Neuronal stem cell (in vitro differentiated cells): Measurements from ENCODE around the gene COL1A1.

Experiments used
- DNase-seq: peaks from one replicate; pipeline ENCODE4 v3.0.0-alpha.2; 2013; ENCODE audit warnings: low spot score
- H2AFZ ChIP-seq: one replicate; pipeline ENCODE4 v1.6.1; 2013; ENCODE audit warnings: mild to moderate bottlenecking, low read length, inconsistent platforms
- H2AK5ac ChIP-seq: 2 replicates; pipeline ENCODE4 v1.6.1; 2013; ENCODE audit warnings: low read depth, mild to moderate bottlenecking, inconsistent platforms, low read length, moderate library complexity, mixed read lengths
- H2BK120ac ChIP-seq: 2 replicates; pipeline ENCODE4 v1.6.1; 2013; ENCODE audit warnings: low read depth, mild to moderate bottlenecking, inconsistent platforms, low read length, moderate library complexity, mixed read lengths
- H2BK12ac ChIP-seq: one replicate; pipeline ENCODE4 v1.6.1; 2013; ENCODE audit warnings: low read length, inconsistent platforms
- H2BK15ac ChIP-seq: 2 replicates; pipeline ENCODE4 v1.6.1; 2013; ENCODE audit warnings: mild to moderate bottlenecking, low read length, inconsistent platforms, mixed read lengths
- H2BK5ac ChIP-seq: one replicate; pipeline ENCODE4 v1.6.1; 2013; ENCODE audit warnings: inconsistent platforms, mild to moderate bottlenecking, low read length, moderate library complexity
- H3K14ac ChIP-seq: one replicate; pipeline ENCODE4 v1.6.1; 2013; ENCODE audit warnings: low read length, inconsistent platforms
- H3K18ac ChIP-seq: 2 replicates; pipeline ENCODE4 v1.6.1; 2013; ENCODE audit warnings: low read length, inconsistent platforms
- H3K23ac ChIP-seq: 2 replicates; pipeline ENCODE4 v1.6.1; 2013; ENCODE audit warnings: low read depth, mild to moderate bottlenecking, mixed read lengths, low read length, inconsistent platforms; ENCODE audit not compliant: poor library complexity
- H3K27ac ChIP-seq: replicated peaks from 3 replicates; pipeline ENCODE4 v1.5.1; 2013; ENCODE audit warnings: low read length, inconsistent platforms
- H3K27me3 ChIP-seq, 3 experiments: 2 replicates each; pipeline ENCODE4 v1.6.1; 2013; ENCODE audit warnings: low read length in 3 of 3, mild to moderate bottlenecking in 2 of 3, inconsistent platforms in 1 of 3, low read depth in 1 of 3, mixed read lengths in 1 of 3, moderate library complexity in 1 of 3; ENCODE audit not compliant: control insufficient read depth in 3 of 3, insufficient read depth in 3 of 3
- H3K36me3 ChIP-seq, 2 donors: replicated peaks in 1 of 2; 2 replicates each; pipeline ENCODE4 v1.6.1; 2013; ENCODE audit warnings: low read length in 2 of 2; ENCODE audit not compliant: control insufficient read depth in 2 of 2, insufficient read depth in 2 of 2
- H3K4ac ChIP-seq: 2 replicates; pipeline ENCODE4 v1.6.1; 2013; ENCODE audit warnings: inconsistent platforms, mild to moderate bottlenecking, low read length, moderate library complexity
- H3K4me1 ChIP-seq, 2 donors: 1 replicate in 1 of 2; 2 replicates in 1 of 2; pipeline ENCODE4 v1.6.1; 2013; ENCODE audit warnings: low read length in 2 of 2, low read depth in 1 of 2; ENCODE audit not compliant: control insufficient read depth in 2 of 2, insufficient read depth in 1 of 2
- H3K4me2 ChIP-seq: one replicate; pipeline ENCODE4 v1.6.1; 2013; ENCODE audit warnings: mild to moderate bottlenecking, low read length, inconsistent platforms; ENCODE audit not compliant: insufficient read depth, poor library complexity, severe bottlenecking
- H3K4me3 ChIP-seq, 2 donors: 2 replicates each; pipeline ENCODE4 v1.5.1; 2013; ENCODE audit warnings: low read length in 2 of 2, mild to moderate bottlenecking in 2 of 2, inconsistent platforms in 1 of 2, moderate library complexity in 1 of 2
- H3K79me1 ChIP-seq: one replicate; pipeline ENCODE4 v1.6.1; 2013; ENCODE audit warnings: low read depth, mild to moderate bottlenecking, inconsistent platforms, low read length, moderate library complexity
- H3K9ac ChIP-seq: one replicate; pipeline ENCODE4 v1.6.1; 2013; ENCODE audit warnings: mild to moderate bottlenecking, low read depth, low read length, inconsistent platforms; ENCODE audit not compliant: poor library complexity
- H3K9me3 ChIP-seq, 2 donors: replicated peaks in 1 of 2; 2 replicates each; pipeline versions ENCODE3 to v1.6.1; 2013; ENCODE audit warnings: low read length in 2 of 2, mild to moderate bottlenecking in 2 of 2, inconsistent platforms in 1 of 2, low read depth in 1 of 2, mixed read lengths in 1 of 2, moderate library complexity in 1 of 2; ENCODE audit not compliant: control insufficient read depth in 2 of 2, insufficient read depth in 1 of 2
- H4K8ac ChIP-seq: one replicate; pipeline ENCODE4 v1.6.1; 2013; ENCODE audit warnings: low read depth, mild to moderate bottlenecking, inconsistent platforms, low read length, moderate library complexity
- H4K91ac ChIP-seq: one replicate; pipeline ENCODE4 v1.6.1; 2013; ENCODE audit warnings: low read length, low read depth, mild to moderate bottlenecking, inconsistent platforms; ENCODE audit not compliant: poor library complexity
- WGBS, 2 donors: extraction: QIAGEN DNeasy Blood & Tissue Kit; methylation state at CpG; one replicate each; pipeline ENCODE4 v1.1.7; 2013; ENCODE audit warnings: missing lambda C conversion rate in 2 of 2, mixed read lengths in 1 of 2; ENCODE audit not compliant: insufficient read length in 2 of 2, insufficient replicate concordance in 1 of 2; ENCODE audit errors: extremely low coverage in 2 of 2; 5-methylcytosine and 5-hydroxymethylcytosine counted together

COL1A1 gene

DNA sequence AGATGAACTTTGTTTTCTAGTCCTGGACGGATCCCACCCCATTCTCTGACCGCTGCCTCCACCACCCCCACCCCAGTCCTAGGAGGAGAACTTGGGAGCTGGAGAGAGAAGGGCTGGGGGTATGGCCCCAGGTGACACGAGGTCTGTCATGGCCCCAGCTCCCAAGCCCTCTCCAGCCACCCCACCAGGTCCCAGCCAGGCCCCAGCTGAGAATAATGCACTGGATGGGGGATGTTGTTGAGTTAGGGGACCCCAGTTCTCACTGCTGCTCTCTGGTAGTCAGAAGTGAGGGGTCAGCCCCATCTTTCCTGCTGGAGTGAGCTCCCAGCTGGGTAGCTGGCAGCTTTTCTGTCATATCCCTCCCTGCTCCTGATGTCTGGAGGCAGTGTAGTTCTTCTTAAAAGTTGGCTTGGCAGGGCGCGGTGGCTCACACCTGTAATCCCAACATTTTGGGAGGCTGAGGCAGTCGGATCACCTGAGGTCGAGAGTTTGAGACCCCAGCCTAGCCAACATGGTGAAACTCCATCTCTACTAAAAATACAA is 4.6 kb upstream of the COL1A1 start:
- WGBS, 2 donors = no CpG with 5 or more reads among the region's 7 CpGs
- Histone ChIP-seq H3K4me1 (peaks cover 30 to 39% of the 10 kb centered on the region in 2 donors), H3K27ac (peak overlapping the region; percentile 19)

DNA sequence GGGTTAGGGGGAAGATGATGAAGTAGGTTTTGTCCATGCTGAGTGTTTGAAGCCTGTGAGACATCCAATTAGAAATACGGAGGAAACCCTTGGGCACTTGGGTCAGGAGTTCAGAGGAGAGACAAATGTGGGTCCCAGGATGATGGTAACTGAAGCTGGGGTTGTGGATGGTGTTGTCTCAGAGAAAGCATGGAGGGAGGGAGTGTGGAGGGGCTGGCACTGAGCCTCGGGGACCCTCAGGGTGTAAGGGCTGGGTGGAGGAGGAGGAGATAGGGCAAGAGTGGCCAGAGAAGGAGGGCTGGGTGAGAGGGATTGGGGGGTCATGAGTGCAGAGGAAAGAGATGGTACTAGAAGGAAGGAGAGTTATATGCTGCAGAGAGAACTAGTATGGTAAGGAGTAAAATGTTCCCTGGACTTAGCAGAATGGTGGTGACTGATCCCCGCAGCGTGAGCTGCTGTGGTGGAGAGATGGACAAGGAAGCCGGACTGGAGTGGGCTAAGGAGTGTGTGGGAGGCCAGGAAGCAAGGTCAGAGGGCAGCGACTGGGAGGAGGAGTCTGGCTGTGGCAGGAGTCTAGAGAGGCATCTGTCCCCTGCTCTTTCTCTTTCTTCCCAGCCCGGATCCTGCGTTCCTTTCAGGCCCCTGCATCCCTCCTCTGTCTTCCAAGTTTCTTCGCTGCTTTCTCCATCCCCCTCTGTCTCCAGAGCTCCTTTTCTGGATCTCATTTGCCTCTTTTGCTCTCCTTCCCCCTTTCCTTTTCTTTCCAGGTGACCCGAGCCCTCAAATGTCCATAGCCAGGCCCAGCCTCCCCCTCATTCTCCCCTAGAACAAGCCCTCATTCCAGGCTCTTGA is 3.9 kb upstream of the COL1A1 start:
- H2BK5ac ChIP-seq = peak overlapping the region; percentile 15
- peaks cover 5 to 34% (median 21%) of the 10 kb centered on the region in 3 experiments for H3K27me3 ChIP-seq
- no peak overlapping the region for H3K23ac ChIP-seq
- no peak overlapping the region for H3K4me3 ChIP-seq
- peak overlapping the region; percentile 67 for H2AK5ac ChIP-seq
- peak overlapping the region; percentile 87 for H2AFZ ChIP-seq
- H3K4me1 ChIP-seq = peaks cover 23 to 32% of the 10 kb centered on the region in 2 donors
- H4K91ac ChIP-seq = no peak overlapping the region
- H3K9ac ChIP-seq = no peak overlapping the region
- no peak overlapping the region for H2BK120ac ChIP-seq
- no peak overlapping the region for H3K4ac ChIP-seq
- H3K4me2 ChIP-seq = no peak overlapping the region
- DNase-seq = no peak
- no peaks in the 10 kb centered on the region for H3K9me3 ChIP-seq
- WGBS, 2 donors = no CpG with 5 or more reads among the region's 10 CpGs
- peak overlapping the region; percentile 27 for H3K18ac ChIP-seq
- peak overlapping the region; percentile 53 for H2BK15ac ChIP-seq
- H3K14ac ChIP-seq = no peak overlapping the region
- no peak overlapping the region for H4K8ac ChIP-seq
- H3K27ac ChIP-seq = peak overlapping the region; percentile 19
- H2BK12ac ChIP-seq = peak overlapping the region; percentile 18
- no peaks in the 10 kb centered on the region for H3K36me3 ChIP-seq
- no peaks in the 10 kb centered on the region for H3K79me1 ChIP-seq

More for the DNA sequence above, 4.6 kb upstream of the COL1A1 start:
- H4K91ac ChIP-seq = no peak overlapping the region
- H3K4ac ChIP-seq = no peak overlapping the region
- H3K27me3 ChIP-seq = peaks cover 3 to 30% (median 19%) of the 10 kb centered on the region in 3 experiments
- H2AK5ac ChIP-seq = peak overlapping the region; percentile 9
- no peak overlapping the region for H3K9ac ChIP-seq
- peak overlapping the region; percentile 87 for H2AFZ ChIP-seq
- no peak overlapping the region for H4K8ac ChIP-seq
- H3K9me3 ChIP-seq = no peaks in the 10 kb centered on the region
- H3K79me1 ChIP-seq = no peaks in the 10 kb centered on the region
- H3K36me3 ChIP-seq = no peaks in the 10 kb centered on the region
- no peak overlapping the region for H3K4me3 ChIP-seq
- no peak overlapping the region for H3K4me2 ChIP-seq
- no peak overlapping the region for H2BK5ac ChIP-seq
- peak overlapping the region; percentile 46 for H3K18ac ChIP-seq
- no peak overlapping the region for H3K14ac ChIP-seq
- H2BK15ac ChIP-seq = peak overlapping the region; percentile 32
- H3K23ac ChIP-seq = no peak overlapping the region
- DNase-seq = no peak
- H2BK120ac ChIP-seq = no peak overlapping the region
- H2BK12ac ChIP-seq = peak overlapping the region; percentile 59

DNA sequence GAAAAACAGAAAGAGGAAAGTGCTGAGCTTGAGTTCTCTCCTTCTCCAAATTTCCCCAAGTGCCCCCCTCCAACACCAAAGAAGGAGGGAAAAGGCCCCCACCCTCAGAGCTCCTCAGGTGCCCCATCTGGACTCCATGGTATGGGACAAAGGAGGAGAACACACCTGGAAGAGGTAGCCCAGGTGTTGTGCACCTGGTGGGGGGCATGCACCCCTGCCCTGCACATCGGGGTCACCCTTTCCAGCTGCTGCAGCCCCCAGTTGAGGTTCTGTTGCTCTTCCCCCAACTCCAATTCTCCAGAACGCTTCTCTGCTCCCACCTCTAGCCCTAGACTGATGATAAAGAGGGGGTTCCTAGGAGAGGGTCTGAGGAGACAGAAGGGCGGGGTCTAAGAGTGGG is 3.0 kb upstream of the COL1A1 start:
- no peak overlapping the region for H3K27ac ChIP-seq
- H2BK12ac ChIP-seq = no peak overlapping the region

More for the DNA sequence above, 3.0 kb upstream of the COL1A1 start:
- Histone ChIP-seq H2BK15ac (peak overlapping the region; percentile 53), H2BK120ac (no peak overlapping the region), H3K14ac (no peak overlapping the region), H3K23ac (no peak overlapping the region), H3K36me3 (no peaks in the 10 kb centered on the region), H3K4me1 (peaks cover 19 to 26% of the 10 kb centered on the region in 2 donors), H3K4me3 (no peak overlapping the region), H4K8ac (no peak overlapping the region), H2AK5ac (peak overlapping the region; percentile 67), H3K79me1 (no peaks in the 10 kb centered on the region), H3K4ac (no peak overlapping the region), H2BK5ac (peak overlapping the region; percentile 15), H3K9me3 (no peaks in the 10 kb centered on the region), H3K27me3 (peaks cover 5 to 39% (median 24%) of the 10 kb centered on the region in 3 experiments), H3K18ac (peak overlapping the region; percentile 74), H2AFZ (no peak overlapping the region), H3K9ac (no peak overlapping the region), H4K91ac (no peak overlapping the region), H3K4me2 (no peak overlapping the region)
- DNase-seq = no peak
- no CpG with 5 or more reads among the region's 3 CpGs for WGBS, 2 donors
